Cardiac septum (tissue), 1 donor: ENCODE data around the gene SIRT2. TPM values are rescaled to one million over a fixed set of nuclear protein-coding genes. Genes with fewer than 3 reads are reported as not detected.
"Not testable (repeated sequence)": the region's sequence is repeated elsewhere in the genome, so short reads cannot be mapped to it uniquely, and the experiment has no call there.

Source experiments
- DNase-seq: peaks from one replicate; pipeline ENCODE4 v3.0.0-alpha.2; 2020; ENCODE audit warnings: low spot score
- intact Hi-C: fragments of 100-400 bp; cut with DNase I; formaldehyde crosslinking; loops from one replicate; pipeline ENCODE4 v1.14.0; 2022
- long read RNA-seq: library from polyadenylated mRNA; unstranded; transcript quantifications from one replicate; pipeline ENCODE4 v2.0.0, GENCODE V29; 2021
- total RNA-seq: library from RNA; stranded (reverse); fragmentation: NEBNext Ultra II Directional; extraction: Animal tissue kit (Norgen Biotek cat#: 25700); gene quantifications from one replicate; pipeline ENCODE4 v1.2.1, GENCODE V29; 2021
- donor health status: DM: no; HTN: no; CAD: no.

Gene SIRT2
- total RNA-seq = 49.6 TPM
- long read RNA-seq, transcript SIRT2-204 (15 exons, 2,062 nt) = major isoform, 51 of 90 reads
- long read RNA-seq, transcript SIRT2-201 (16 exons, 2,070 nt) = minor isoform, 10 of 90 reads
- long read RNA-seq, partial matches to known transcripts = 2 of 90 reads
- long read RNA-seq, other reads (novel, unspliced or antisense) = 25 of 90 reads

DNA sequence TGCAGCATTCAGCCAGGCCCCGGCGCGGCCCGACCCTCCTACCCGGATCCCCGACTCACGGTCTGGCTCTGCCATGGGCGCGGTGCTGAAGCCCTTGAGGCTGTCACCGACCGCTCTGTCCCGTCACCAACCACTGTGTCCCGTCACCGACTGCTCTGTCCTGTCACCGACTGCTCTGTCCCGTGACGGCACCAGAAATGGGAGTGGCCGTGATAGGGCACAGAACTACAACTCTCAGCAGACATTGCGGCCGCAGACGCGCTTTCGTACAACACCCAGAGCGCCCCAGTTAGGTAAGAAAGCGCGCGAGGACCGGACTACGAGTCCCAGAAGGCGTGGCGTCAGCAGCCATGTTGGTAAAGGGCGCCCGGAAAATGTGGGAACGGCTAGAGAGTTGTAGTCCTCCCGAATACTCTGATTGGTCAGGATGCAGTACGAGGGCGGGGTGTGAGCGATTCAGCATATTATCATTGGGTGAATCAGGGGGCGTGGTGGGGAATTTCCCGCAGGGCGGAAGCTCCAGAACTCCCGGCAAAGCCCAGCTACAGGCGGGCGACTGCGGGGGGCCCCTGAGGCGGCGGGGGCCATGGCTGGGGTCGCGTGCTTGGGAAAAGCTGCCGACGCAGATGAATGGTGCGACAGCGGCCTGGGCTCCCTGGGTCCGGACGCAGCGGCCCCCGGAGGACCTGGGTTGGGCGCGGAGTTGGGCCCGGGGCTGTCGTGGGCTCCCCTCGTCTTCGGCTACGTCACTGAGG lies at the start of gene SIRT2, which contains the start of gene NFKBIB:
Gene SIRT2, minus strand, starts transcription at position 172 of the 755 bp plus-strand sequence. Its CDS starts 97 bp downstream, at position 75.
Gene NFKBIB, plus strand, starts transcription at position 523 of the 755 bp plus-strand sequence. Its CDS starts 64 bp downstream, at position 587.
- intact Hi-C loops = loop anchor here (2.0 to 5.0 kb wide), 2 partner anchors 31 to 47 kb away; partner anchors contain the start of genes MRPS12 and SARS2
- peak; percentile 100 for DNase-seq

GRCh38 chr19:38946229-38947010 lies 47.0 kb upstream of the SIRT2 start:
- intact Hi-C loops = no loop called here
- DNase-seq = no peak

DNA sequence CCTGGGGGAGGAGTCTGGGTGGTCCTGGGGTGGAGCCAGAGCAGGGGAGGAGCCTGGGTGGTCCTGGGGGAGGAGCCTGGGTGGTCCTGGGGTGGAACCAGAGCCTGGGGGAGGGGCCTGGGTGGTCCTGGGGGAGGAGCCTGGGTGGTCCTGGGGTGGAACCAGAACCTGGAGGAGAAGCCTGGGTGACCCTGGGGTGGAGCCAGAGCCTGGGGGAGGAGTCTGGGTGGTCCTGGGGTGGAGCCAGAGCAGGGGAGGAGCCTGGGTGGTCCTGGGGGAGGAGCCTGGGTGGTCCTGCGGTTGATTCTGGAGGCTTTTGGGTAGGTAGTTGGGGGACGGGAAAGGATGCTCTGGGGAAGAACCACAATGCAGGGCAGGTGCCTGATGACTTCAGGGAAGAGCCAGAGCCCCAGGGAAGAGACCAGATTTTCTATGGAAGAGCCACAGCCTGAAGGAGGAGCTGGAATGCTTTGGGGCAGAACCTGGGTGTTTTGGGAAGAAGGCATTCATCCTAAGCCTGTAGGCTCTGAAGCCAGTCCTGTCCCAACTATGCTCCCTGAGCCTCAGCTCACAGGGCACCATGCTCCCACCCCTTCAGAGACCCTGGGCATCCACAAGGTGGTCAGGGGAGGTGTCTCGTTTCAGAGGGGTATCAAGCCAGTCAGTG lies 46.3 kb upstream of the SIRT2 start:
- intact Hi-C loops = no loop called here
- DNase-seq = no peak

DNA sequence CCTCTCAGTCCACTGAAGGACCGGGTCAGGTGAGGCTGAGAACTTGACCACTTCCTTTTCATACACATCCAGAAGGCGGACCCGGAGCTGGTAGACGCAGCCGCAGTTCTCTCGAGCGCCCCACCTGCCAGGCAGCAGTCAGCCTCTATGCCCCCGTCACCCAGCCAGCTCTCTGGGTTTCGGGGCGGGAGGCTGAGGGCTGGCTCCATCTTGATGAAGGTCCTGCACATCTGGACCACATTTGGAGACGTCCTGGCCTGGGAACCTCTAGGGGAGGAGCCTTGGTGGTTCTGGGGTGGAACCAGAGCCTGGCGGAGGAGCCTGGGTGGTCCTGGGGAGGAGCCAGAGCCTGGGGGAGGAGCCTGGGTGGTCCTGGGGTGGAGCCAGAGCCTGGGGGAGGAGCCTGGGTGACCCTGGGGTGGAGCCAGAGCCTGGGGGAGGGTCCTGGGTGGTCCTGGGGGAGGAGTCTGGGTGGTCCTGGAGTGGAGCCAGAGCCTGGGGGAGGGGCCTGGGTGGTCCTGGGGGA lies 45.6 kb upstream of the SIRT2 start:
- DNase-seq = no peak
- intact Hi-C loops = no loop called here

DNA sequence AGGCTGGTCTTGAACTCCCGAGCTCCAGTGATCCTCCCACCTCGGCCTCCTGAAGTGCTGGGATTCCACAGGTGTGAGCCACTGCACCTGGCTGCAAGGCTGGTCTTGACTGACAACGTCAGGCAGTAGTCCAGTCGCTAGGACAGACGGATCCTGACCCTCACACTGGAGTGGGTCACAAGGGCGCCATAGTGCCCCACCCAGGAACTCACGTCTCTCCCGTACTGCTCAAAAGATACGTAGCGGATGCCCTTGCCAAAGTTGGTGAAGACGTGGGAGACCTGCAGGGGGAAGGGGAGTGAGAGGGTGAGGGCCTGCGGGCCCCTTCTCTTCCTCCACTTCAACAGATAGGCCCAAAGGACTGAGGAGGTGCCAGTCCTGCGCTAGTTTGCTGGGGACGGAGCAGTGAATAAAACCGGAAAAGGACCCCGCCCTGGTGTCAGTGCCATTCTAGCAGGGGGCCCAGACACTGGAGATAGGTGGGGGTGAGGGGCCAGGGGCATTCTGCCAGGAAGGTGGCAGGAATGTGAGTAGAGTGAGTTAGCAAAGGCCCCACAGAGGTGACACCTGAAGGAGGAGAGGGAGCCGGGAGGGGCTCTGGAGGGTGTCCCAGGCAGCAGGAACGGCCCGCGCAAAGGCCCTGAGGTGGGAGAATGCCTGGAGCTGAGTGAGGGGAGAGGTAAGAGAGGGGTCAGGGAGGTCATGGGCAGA lies 43.2 kb upstream of the SIRT2 start:
- intact Hi-C loops = no loop called here
- DNase-seq = no peak

DNA sequence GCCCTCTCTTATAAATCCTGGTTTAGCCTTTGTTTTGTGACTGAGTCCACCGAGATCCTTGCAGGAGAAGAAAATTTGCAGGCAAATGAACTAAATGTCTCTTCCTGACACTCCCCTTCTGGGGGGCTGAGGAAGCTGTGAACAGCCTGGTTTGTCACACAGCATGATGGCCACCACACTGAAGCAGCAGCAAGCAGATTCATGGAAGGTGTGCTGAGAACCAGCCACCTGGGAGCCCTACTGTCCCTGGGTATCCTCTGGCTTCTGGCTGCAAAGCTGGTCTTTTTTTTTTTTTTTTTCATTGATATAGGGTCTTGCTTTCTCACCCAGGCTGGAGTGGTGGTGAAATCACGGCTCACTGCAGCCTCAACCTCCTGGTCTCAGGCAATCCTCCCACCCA lies 42.6 kb upstream of the SIRT2 start:
- intact Hi-C loops = no loop called here
- no peak for DNase-seq

DNA sequence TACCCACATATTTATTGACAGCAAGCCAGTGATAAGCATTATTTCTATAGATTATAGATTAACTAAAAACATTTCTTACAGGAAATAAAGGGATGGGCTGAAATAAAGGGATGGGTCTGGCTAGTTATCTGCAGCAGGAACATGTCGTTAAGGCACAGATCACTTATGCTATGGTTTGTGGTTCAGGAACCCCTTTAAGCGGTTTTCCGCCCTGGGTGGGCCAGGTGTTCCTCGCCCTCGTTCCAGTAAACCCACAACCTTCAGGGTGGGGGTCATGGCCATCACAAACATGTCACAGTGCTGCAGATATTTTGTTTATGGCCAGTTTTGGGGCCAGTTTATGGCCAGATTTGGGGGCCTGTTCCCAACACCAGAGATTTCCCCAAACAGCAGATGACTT lies 42.0 kb upstream of the SIRT2 start:
- intact Hi-C loops, DNase-seq: not testable (repeated sequence)

- intact Hi-C loops = no loop called here
- no peak for DNase-seq
Observed at GRCh38 chr19:38939957-38940356, 40.5 kb upstream of the SIRT2 start.

DNA sequence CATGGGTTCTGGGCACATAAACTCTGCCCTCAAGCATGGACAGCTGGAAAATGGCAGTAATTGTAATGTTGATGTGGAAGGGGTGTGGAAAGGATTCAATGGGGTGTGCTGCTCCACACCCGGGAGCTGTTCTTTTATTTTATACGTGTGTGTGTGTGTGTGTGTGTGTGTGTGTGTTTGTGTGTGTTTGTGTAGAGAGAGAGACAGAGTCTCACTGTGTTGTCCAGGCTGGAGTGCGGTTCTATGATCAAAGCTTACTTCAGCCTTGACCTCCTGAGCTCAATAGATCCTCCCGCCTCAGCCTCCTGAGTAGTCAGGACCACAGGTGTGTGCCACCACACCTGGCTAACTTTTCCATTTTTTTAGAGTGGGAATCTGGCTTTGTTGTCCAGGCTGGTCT lies 34.1 kb upstream of the SIRT2 start:
- no peak for DNase-seq
- intact Hi-C loops = loop anchor here (5.0 kb wide), 2 partner anchors 296 to 531 kb away; partner anchors contain the start of gene FAM98C

- DNase-seq = no peak
- intact Hi-C loops = loop anchor here (5.0 kb wide), 2 partner anchors 295 to 530 kb away; partner anchors contain the start of gene FAM98C
Observed at GRCh38 chr19:38932425-38933179, 33.2 kb upstream of the SIRT2 start.

DNA sequence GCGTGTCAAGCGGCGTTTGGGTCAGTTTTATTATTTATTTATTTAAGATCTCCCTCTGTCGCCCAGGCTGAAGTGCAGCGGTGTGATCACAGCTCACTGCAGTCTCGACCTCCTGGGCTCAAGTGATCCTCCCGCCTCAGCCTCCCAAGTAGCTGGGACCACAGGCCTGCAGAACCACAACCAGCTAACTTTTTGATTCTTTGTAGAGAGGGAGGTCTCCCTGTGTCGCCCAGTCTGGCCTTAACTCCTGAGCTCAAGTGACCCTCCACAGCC lies 32.0 kb upstream of the SIRT2 start:
- intact Hi-C loops = loop anchor here (2.0 to 5.0 kb wide), 4 partner anchors 33 to 529 kb away; partner anchors contain the start of genes FAM98C, NFKBIB and SIRT2
- DNase-seq = no peak

DNA sequence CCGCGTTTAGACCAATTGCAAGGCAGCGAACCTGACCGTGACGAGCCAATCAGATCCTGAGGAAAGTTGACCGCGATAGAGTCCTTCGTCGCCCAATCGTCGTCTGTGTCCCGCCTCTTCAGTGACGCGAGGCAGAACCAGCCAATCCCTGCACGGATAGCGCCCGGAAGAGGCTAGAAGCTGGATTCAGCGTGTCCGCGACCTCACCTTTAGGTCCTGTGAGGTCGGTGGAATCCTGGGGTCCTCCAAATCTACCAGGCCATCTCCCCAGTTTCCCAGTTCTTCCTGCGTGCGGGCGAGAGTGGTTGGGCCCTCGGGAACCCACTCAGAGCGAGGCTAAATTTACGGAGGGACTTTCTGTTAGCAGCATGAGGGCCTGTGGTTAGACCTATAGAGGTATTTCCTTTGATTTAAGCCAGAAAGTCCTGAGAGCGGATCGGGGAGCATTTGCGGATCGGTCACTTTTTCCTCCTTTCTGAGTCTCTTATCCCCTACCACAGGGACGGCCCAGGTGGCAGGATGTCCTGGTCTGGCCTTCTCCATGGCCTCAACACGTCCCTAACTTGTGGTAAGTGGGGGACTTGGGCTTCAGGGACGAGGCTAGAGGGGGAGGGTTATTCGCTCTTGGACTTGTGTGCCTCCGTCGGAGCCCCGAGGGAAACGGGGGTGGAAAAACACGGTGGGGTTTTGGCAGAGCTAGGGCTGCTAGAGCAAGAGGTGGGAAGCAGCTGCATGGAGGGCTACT lies 31.5 kb upstream of the SIRT2 start, which contains the start of gene MRPS12:
Gene MRPS12, plus strand, starts transcription at position 169 of the 745 bp plus-strand sequence. Its CDS starts 351 bp downstream, at position 520.
- peak; percentile 99 for DNase-seq
- intact Hi-C loops = loop anchor here (2.0 to 5.0 kb wide), 4 partner anchors 32 to 529 kb away; partner anchors contain the start of genes FAM98C, NFKBIB and SIRT2

DNA sequence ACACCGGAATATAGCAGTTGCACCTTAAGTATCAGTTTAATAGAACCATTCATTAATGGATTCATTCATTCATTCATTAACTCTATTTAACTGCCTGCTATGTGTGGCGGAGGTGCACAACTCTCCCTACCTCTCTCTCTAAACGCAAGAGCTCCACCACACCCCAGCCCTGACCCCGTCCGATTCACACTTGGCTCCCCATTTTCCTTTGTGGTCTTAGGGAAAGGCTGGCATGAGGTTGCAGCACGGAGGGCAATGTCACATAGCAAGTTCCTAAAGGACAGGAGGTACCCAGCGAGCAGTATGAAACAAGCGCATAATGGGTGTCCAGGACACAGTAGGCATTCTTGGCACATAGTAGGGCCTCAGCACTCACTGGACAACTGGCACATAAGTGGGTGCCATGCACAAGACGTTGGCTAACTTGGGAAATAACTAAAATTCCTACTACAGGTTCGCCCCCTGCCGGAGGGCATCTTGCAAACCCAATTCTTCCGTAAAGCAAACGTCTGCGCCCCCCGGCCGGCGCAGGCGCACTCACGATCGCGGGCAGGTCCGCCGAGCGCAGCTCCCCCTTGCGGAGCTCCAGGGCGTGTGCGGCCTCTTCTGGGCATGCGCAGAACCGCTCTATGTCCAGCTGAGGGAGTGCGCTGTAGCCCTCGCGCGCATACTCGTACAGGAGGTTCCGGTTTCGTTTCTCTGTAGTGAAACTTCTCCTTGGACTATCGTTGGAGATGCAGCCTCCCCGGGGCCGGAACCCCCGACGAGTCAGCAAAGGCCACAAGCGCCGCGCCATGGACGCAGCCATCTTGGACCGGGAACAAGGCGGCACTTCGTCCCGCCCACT lies 30.7 kb upstream of the SIRT2 start, which contains the start of gene SARS2:
Gene SARS2, minus strand, starts transcription at position 835 of the 847 bp plus-strand sequence. Its CDS starts 27 bp downstream, at position 808.
- peak; percentile 96 for DNase-seq
- intact Hi-C loops = loop anchor here (2.0 to 5.0 kb wide), 4 partner anchors 31 to 528 kb away; partner anchors contain the start of genes FAM98C, NFKBIB and SIRT2

GRCh38 chr19:38928391-38929001 lies 29.1 kb upstream of the SIRT2 start:
- intact Hi-C loops = no loop called here
- DNase-seq = no peak

DNA sequence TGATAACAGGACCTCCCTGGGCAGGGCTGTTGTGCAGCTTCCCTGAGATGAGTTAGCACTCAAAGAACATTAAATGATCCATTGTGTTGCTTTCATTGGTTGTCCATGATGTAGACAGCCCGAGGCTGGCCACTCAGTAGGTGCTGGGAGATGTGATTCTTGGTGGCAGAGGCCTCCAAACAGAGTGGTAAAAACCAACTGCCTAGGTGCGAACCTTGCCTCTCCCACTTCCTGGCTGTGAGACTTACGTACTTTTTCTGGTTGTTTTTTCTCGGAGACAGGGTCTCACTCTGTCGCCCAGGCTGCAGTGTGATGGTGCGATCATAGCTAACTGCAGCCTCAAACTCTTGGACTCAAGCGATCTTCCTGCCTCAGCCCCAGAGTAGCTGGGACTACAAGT lies 25.0 kb upstream of the SIRT2 start:
- intact Hi-C loops = no loop called here
- no peak for DNase-seq

DNA sequence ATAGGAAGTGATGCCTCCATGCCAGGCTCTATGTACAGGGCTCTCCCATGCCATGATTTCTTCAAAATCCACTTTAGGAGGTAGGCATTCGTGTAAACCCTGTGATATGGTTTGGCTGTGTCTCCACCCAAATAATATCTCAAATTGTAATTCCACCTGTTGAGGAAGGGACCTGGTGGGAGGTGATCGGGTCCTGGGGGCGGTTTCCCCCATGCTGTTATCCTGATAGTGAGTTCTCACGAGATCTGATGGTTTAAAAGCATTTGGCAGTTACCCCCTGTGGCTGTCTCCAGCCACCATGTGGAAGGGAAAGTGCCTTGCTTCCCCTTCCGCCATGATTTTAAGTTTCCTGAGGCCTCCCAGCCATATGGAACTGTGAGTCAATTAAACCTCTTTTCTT lies 23.1 kb upstream of the SIRT2 start:
- intact Hi-C loops = no loop called here
- no peak for DNase-seq
